ENCODE results near the gene CFL1. TPM values are rescaled to one million over a fixed set of nuclear protein-coding genes. Genes with fewer than 3 reads are reported as not detected.
"Not testable (repeated sequence)": the region's sequence is repeated elsewhere in the genome, so short reads cannot be mapped to it uniquely, and the experiment has no call there.

CFL1 gene
- total RNA-seq, 1 donor from 2014 or later, result 386 TPM

GRCh38 chr11:65851811-65852507, 6.0 kb downstream of the CFL1 start:
- ATAC-seq, result no peak
- intact Hi-C loops (cut with DNase I), result loop anchor here (10.0 kb wide), 1 partner anchor 113 kb away; the partner anchor contains the start of gene SART1
- no peak for DNase-seq (ENCODE audit: missing footprints)

DNA sequence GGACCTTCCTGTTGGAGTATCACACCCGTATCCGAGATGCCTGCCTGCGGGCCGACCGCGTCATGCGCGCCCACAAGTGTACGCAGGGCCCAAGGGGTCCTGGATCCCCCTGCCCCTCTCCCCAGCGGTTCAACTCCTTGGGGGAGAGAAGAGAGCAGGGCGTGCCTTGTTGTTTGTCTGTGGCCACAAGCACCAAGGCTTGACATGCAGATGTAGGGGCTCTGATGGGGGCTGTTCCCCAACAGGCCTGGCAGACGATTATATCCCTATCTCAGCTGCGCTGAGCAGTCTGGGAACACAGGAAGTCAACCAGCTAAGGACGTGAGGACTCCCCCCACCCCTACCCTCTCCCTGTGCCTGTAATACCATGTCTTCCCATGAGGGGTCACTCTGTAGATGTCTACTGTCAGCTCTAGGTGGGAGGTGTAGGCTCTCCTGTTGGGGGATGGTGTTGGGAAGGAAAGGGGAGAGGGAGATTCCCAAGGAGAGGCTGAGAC, 6.8 kb downstream of the CFL1 start:
- intact Hi-C loops (cut with DNase I), result loop anchor here (10.0 kb wide), 1 partner anchor 114 kb away; the partner anchor contains the start of gene SART1
- ATAC-seq (no peak), DNase-seq (ENCODE audit: missing footprints) (peak; percentile 58)

DNA sequence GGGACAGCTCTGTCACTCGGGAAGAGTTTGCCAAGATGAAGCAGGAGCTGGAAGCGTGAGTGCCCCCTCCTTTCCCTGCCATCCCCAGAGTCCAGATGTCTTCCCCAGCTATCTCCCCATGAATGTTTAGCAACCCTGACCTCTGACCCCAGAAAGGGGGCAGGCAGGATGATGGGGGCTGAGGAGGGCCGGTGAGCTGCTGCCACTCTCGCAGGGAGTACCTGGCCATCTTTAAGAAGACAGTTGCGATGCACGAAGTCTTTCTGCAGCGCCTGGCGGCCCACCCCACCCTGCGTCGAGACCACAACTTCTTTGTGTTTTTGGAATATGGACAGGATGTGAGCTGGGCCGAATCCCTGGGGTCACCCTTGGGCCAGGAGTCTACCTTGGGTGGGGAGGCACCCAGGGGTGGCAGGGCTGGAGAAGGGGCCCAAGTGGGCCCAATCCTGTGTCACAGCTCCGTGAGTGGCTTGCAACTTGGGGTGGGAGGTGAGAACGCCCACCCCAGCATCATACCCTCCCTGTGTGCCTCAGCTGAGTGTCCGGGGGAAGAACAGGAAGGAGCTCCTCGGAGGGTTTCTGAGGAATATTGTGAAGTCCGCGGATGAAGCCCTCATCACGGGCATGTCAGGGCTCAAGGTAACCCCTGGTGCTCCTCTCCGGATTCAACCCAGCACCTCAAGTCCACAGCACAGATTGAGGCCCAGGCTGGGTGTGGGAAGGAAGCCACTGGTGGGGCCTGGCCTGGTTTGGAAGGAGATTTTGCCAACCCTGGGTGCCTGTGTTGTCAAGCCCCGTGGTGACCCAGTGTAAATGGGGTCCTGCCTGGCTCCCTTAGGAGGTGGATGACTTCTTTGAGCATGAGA, 7.5 kb downstream of the CFL1 start:
- intact Hi-C loops (cut with DNase I), result loop anchor here (10.0 kb wide), 1 partner anchor 114 kb away; the partner anchor contains the start of gene SART1
- ATAC-seq (no peak), DNase-seq (ENCODE audit: missing footprints) (peak; percentile 57)

DNA sequence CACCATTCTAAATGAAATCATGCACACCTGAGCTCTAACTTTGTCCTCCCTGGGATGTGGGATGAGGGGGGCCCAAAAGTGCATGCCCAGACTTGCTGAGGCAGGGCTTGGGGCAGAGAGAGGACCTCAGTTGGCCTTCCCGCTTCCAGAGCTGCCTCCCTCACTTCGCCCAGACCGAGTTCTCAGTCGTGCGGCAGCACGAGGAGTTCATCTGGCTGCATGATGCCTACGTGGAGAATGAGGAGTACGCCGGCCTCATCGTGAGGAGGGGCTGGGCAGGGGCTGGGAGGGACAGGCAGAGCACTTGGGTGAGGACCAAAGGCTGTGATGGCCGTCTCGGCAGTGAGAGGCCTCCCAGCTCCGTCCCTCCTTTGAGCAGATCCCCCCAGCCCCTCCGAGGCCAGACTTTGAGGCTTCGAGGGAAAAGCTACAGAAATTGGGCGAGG, 8.2 kb downstream of the CFL1 start:
- ATAC-seq, result no peak
- DNase-seq (ENCODE audit: missing footprints), result peak; percentile 68

DNA sequence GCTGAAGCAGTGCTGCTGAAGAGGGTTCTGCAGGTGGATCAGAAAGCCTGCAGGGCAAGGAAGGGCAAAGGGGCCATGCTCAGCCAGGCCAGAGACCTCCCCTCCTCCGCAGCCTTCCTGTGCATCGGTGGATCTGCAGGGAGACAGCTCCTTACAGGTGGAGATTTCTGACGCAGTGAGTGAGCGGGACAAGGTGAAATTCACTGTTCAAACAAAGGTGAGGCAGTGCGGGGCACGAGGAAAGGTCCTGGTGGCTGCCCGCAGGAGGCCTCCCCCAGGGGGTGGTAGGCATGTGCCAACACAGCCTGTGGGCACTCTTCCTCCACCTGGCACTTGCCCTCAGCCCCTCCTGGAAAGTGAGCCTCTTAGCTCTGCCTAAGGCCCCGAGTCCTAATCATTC, 8.6 kb downstream of the CFL1 start:
- DNase-seq (ENCODE audit: missing footprints) (peak; percentile 58), ATAC-seq (no peak)
- intact Hi-C loops (cut with DNase I), result no loop called here

More for the DNA sequence above, 8.2 kb downstream of the CFL1 start:
- intact Hi-C loops (cut with DNase I), result loop anchor here (10.0 kb wide), 1 partner anchor 115 kb away; the partner anchor contains the start of gene SART1

DNA sequence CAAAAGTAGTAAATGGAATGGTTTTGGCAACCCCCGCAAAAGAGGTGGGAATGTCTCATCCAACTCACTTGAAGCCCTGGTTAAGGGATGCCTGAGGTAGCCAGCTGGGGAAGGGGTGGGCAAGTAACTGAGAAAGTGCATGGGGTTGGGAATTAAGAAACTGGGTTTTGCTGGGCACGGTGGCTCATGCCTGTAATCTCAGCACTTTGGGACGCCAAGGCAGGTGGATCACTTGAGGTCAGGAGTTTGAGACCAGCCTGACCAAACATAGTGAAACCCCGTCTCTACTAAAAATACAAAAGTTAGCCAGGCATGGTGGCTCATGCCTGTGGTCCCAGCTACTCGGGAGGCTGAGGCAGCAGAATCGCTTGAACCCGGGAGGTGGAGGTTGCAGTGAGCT, 9.3 kb downstream of the CFL1 start:
- DNase-seq (ENCODE audit: missing footprints); ATAC-seq; intact Hi-C loops (cut with DNase I): not testable (repeated sequence)

DNA sequence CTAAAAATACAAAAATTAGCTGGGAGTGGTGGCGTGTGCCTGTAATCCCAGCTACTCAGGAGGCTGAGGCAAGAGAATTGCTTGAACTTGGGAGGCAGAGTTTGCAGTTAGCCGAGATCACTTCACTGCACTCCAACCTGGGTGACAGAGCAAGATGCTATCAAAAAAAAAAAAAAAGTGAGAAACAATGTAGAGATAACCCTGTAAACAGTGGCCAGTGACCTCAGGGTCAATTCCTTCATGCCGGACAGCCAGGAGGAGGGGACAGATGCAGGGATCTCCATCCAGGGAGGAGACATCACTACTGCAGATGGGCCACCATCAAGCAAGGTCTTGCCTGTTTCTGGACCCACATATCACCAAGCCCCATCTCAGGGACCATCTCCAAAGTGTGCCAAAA, 10.2 kb downstream of the CFL1 start:
- DNase-seq (ENCODE audit: missing footprints) (no peak), ATAC-seq (no peak)
- intact Hi-C loops (cut with DNase I), result no loop called here

DNA sequence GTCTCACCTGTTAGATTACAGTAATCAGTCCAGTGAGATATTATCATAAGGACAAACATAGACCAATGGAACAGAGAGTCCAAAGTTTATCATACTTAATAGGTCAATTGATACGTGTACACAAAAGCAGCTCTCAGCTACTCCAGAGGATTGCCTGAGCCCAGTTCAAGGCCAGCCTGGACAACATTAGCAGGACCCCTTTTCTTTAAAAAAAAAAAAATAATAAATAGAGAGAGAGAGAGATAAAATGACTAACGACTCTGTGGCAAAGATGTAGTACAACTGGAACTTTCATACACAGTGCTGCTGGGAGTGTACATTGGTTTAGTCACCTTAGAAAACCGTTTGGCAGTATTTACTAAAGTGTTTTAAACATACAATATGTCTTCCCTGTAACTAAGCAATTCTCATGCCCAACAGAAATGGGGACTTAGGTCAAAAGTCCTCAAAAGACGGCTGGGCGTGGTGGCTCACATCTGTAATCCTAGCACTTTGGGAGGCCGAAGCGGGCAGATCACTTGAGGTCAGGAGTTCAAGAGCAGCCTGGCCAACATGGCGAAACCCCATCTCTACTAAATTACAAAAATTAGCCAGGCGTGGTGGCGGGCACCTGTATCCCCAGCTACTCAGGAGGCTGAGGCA, 13.6 kb downstream of the CFL1 start:
- no peak for ATAC-seq
- DNase-seq (ENCODE audit: missing footprints), result no peak

GRCh38 chr11:65843811-65844210, 14.2 kb downstream of the CFL1 start:
- DNase-seq (ENCODE audit: missing footprints) (no peak), ATAC-seq (no peak)
- intact Hi-C loops (cut with DNase I), result no loop called here

More for the DNA sequence above, 13.6 kb downstream of the CFL1 start:
- intact Hi-C loops (cut with DNase I), result no loop called here

DNA sequence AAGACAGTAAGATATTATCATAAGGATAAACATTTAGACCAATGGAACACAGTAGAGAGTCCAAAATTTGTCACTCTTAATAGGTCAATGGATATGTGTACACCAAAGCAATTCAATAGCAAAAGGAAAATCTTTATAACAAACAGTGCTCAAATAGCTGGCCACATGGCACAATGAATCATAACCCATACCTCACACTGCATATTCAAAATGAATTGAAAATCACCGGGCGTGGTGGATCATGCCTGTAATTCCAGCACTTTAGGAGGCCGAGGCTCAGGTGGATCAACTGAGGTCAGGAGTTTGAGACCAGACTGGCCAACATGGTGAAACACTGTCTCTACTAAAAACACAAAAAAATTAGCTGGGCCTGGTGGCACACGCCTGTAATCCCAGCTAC, 15.8 kb downstream of the CFL1 start:
- no peak for ATAC-seq
- intact Hi-C loops (cut with DNase I), result no loop called here
- DNase-seq (ENCODE audit: missing footprints), result no peak

- intact Hi-C loops (cut with DNase I), result no loop called here
- ATAC-seq (no peak), DNase-seq (ENCODE audit: missing footprints) (no peak)
These were observed 23.8 kb downstream of the CFL1 start for GRCh38 chr11:65834202-65834601.

- intact Hi-C loops (cut with DNase I), result no loop called here
These were observed 24.5 kb downstream of the CFL1 start, which contains the start of gene SNX32 for GRCh38 chr11:65833297-65834030. Gene SNX32, plus strand, starts transcription at chr11:65833963. Its CDS starts 103 bp downstream, at chr11:65834066.

GRCh38 chr11:65832231-65832630, 25.7 kb downstream of the CFL1 start:
- ATAC-seq; DNase-seq (ENCODE audit: missing footprints); intact Hi-C loops (cut with DNase I): not testable (repeated sequence)

More at GRCh38 chr11:65833297-65834030, 24.5 kb downstream of the CFL1 start, which contains the start of gene SNX32:
- DNase-seq (ENCODE audit: missing footprints), result peak; percentile 96
- peak; percentile 100 for ATAC-seq

DNA sequence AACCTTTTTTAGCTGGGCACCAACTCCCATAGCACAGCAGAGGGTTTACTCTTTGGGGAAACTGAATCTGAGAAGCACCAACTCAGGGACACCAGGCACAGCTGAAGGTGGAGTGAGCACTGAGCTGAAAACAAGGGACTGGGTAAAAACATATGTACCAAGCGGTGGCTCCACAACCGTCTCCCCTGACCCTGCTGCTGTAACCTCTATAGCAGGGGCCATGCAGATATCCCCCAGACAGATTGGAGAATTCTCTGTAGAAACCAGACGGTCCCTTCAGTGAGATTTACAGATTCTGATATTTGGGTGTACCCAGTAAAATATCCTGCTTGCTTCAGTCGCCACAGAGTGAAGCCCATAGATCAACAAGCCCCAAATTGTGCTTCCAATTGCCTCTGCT, 28.5 kb downstream of the CFL1 start:
- DNase-seq (ENCODE audit: missing footprints), result no peak
- intact Hi-C loops (cut with DNase I), result no loop called here
- no peak for ATAC-seq

- intact Hi-C loops (cut with DNase I), result no loop called here
- DNase-seq (ENCODE audit: missing footprints), result no peak
- no peak for ATAC-seq
These were observed 30.8 kb downstream of the CFL1 start for GRCh38 chr11:65826984-65827735.

- intact Hi-C loops (cut with DNase I), result no loop called here
- no peak for ATAC-seq
These were observed 35.0 kb downstream of the CFL1 start for GRCh38 chr11:65822776-65823528.

DNA sequence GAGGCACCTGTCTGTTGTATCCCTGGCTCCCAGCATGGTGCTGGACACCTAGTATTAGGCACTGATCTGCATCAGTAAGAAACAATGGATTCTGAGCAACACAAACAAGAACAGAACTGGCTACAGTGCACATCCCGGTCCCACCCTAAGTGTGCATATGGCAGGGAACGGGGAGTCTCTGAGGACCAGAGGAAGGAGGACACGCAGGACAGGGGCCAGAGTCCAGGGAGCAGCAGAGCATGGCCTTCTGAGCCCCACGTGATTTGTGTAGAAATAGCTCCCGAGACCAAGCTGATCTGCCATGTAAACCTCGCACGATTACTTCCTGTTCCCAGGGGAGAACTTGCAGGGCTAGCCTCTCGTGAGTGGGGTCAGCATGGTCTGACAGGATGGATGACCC, 36.9 kb downstream of the CFL1 start:
- no peak for DNase-seq (ENCODE audit: missing footprints)
- ATAC-seq, result no peak
- intact Hi-C loops (cut with DNase I), result no loop called here

More at GRCh38 chr11:65822776-65823528, 35.0 kb downstream of the CFL1 start:
- no peak for DNase-seq (ENCODE audit: missing footprints)

All from Right ventricle myocardium inferior (tissue), 1 donor.